IMR-90 (cell line): ENCODE measurements around the gene SRR. TPM values are rescaled to one million over a fixed set of nuclear protein-coding genes. Genes with fewer than 3 reads are reported as not detected.

Source experiments
- ATAC-seq: fragments of 200-7000 bp; cut with Tn5 transposase; 2 replicates; pipeline ENCODE4 v1.9.1; 2020; ENCODE audit warnings: low read depth, mild to moderate bottlenecking, moderate library complexity
- Bru-seq: library from RNA; stranded (reverse); fragments of 400-500 nt; gene quantifications from one replicate; lab custom pipeline; 2021; lab: Mats Ljungman, UMichigan
- BruChase-seq, 2 experiments: library from RNA; stranded (reverse); fragments of 400-500 nt; gene quantifications; one replicate each; lab custom pipeline; 2021; lab: Mats Ljungman, UMichigan
- BruUV-seq: library from RNA; stranded (reverse); fragments of 400-500 nt; replicated peaks from 2 replicates; lab custom pipeline; 2021; lab: Mats Ljungman, UMichigan
- CTCF ChIA-PET: fragments of 300-600 bp; formaldehyde crosslinking; extraction: SDS; loops from one replicate; lab custom pipeline; 2021; ENCODE audit warnings: antibody characterized with exemption; lab: Yijun Ruan, JAX
- POLR2A ChIA-PET: fragments of 300-600 bp; sonication (Branson Sonifier 250); formaldehyde crosslinking; loops from one replicate; lab custom pipeline; 2022; ENCODE audit warnings: antibody characterized with exemption; ENCODE audit not compliant: unreplicated experiment; lab: Charles Lee
- DNase-seq: peaks from one replicate; pipeline ENCODE4 v3.0.0; 2013
- H2AFZ ChIP-seq: replicated peaks from 2 replicates; pipeline ENCODE3; 2013; ENCODE audit warnings: low read length, mild to moderate bottlenecking; ENCODE audit not compliant: poor library complexity
- H2AK5ac ChIP-seq: 2 replicates; pipeline ENCODE4 v1.6.1; 2013; ENCODE audit warnings: low read depth, low read length, inconsistent platforms
- H2AK9ac ChIP-seq: replicated peaks from 2 replicates; pipeline ENCODE3; 2013; ENCODE audit warnings: mild to moderate bottlenecking, low read depth, low read length, moderate library complexity; ENCODE audit not compliant: poor library complexity
- H2BK120ac ChIP-seq: 2 replicates; pipeline ENCODE4 v1.6.1; 2013; ENCODE audit warnings: low read depth, low read length, inconsistent platforms
- H2BK15ac ChIP-seq: 3 replicates; pipeline ENCODE4 v1.6.1; 2013; ENCODE audit warnings: low read depth, low read length, inconsistent platforms
- H2BK20ac ChIP-seq: 2 replicates; pipeline ENCODE4 v1.6.1; 2013; ENCODE audit warnings: low read depth, mild to moderate bottlenecking, inconsistent platforms, low read length, moderate library complexity
- H2BK5ac ChIP-seq: 2 replicates; pipeline ENCODE4 v1.6.1; 2013; ENCODE audit warnings: mild to moderate bottlenecking, low read depth, low read length, inconsistent platforms; ENCODE audit not compliant: poor library complexity, severe bottlenecking
- H3K14ac ChIP-seq: replicated peaks from 2 replicates; pipeline ENCODE4 v1.6.1; 2013; ENCODE audit warnings: low read depth, low read length, inconsistent platforms
- H3K18ac ChIP-seq: 2 replicates; pipeline ENCODE4 v1.6.1; 2013; ENCODE audit warnings: low read depth, low read length, control low read depth
- H3K23ac ChIP-seq: 2 replicates; pipeline ENCODE4 v1.6.1; 2013; ENCODE audit warnings: low read depth, low read length, inconsistent platforms
- H3K27ac ChIP-seq: 2 replicates; pipeline ENCODE4 v1.5.1; 2013; ENCODE audit warnings: mild to moderate bottlenecking, control low read depth, low read length; ENCODE audit not compliant: insufficient read depth
- H3K27me3 ChIP-seq: 2 replicates; pipeline ENCODE4 v1.6.1; 2013; ENCODE audit warnings: low read length; ENCODE audit not compliant: control insufficient read depth, insufficient read depth
- H3K36me3 ChIP-seq: 2 replicates; pipeline ENCODE4 v1.6.1; 2013; ENCODE audit warnings: low read length, mixed read lengths; ENCODE audit not compliant: control insufficient read depth, insufficient read depth
- H3K4ac ChIP-seq: 2 replicates; pipeline ENCODE4 v1.6.1; 2013; ENCODE audit warnings: low read depth, low read length, inconsistent platforms
- H3K4me1 ChIP-seq: 2 replicates; pipeline ENCODE4 v1.6.1; 2013; ENCODE audit warnings: low read length, mixed read lengths; ENCODE audit not compliant: control insufficient read depth, insufficient read depth
- H3K4me2 ChIP-seq: 2 replicates; pipeline ENCODE4 v1.6.1; 2013; ENCODE audit warnings: low read depth, mild to moderate bottlenecking, control low read depth, low read length, moderate library complexity
- H3K4me3 ChIP-seq: 2 replicates; pipeline ENCODE4 v1.5.1; 2013; ENCODE audit warnings: low read depth, mild to moderate bottlenecking, control low read depth, low read length, moderate library complexity; ENCODE audit not compliant: insufficient read depth
- H3K56ac ChIP-seq: 2 replicates; pipeline ENCODE4 v1.6.1; 2013; ENCODE audit warnings: low read length, inconsistent platforms; ENCODE audit not compliant: insufficient read depth; ENCODE audit errors: extremely low read depth
- H3K79me1 ChIP-seq, 2 experiments: 2 replicates each; pipeline ENCODE4 v1.6.1; 2013; ENCODE audit warnings: low read length in 2 of 2, inconsistent platforms in 1 of 2, low read depth in 1 of 2
- H3K9ac ChIP-seq: 2 replicates; pipeline ENCODE4 v1.6.1; 2013; ENCODE audit warnings: low read depth, low read length, control low read depth
- H3K9me1 ChIP-seq: 2 replicates; pipeline ENCODE4 v1.6.1; 2013; ENCODE audit warnings: low read length, inconsistent platforms; ENCODE audit not compliant: insufficient read depth
- H3K9me3 ChIP-seq: 2 replicates; pipeline ENCODE4 v1.6.1; 2013; ENCODE audit warnings: low read length; ENCODE audit not compliant: control insufficient read depth, insufficient read depth
- H4K20me1 ChIP-seq: 2 replicates; pipeline ENCODE4 v1.6.1; 2013; ENCODE audit warnings: low read length, inconsistent platforms; ENCODE audit not compliant: insufficient read depth
- H4K5ac ChIP-seq: 2 replicates; pipeline ENCODE4 v1.6.1; 2013; ENCODE audit warnings: mild to moderate bottlenecking, low read depth, low read length, control low read depth
- H4K8ac ChIP-seq, 2 experiments: 2 replicates each; pipeline ENCODE4 v1.6.1; 2013; ENCODE audit warnings: low read depth in 2 of 2, low read length in 2 of 2, control low read depth in 1 of 2, inconsistent platforms in 1 of 2
- H4K91ac ChIP-seq: 2 replicates; pipeline ENCODE4 v1.6.1; 2013; ENCODE audit warnings: low read depth, low read length, inconsistent platforms; ENCODE audit not compliant: insufficient read depth
- MAZ ChIP-seq: IDR thresholded peaks from 2 replicates; pipeline ENCODE4 v1.6.1; 2012; ENCODE audit warnings: low read depth, mild to moderate bottlenecking, low read length, improper control_type of control experiment, moderate library complexity, borderline replicate concordance
- MXI1 ChIP-seq: IDR thresholded peaks from 2 replicates; pipeline ENCODE4 v1.6.1; 2012; ENCODE audit warnings: low read depth, mild to moderate bottlenecking, low read length, moderate library complexity, borderline replicate concordance
- POLR2A ChIP-seq: IDR thresholded peaks from 2 replicates; pipeline ENCODE4 v1.6.1; 2012; ENCODE audit warnings: mild to moderate bottlenecking, low read depth, low read length
- RCOR1 ChIP-seq: IDR thresholded peaks from 2 replicates; pipeline ENCODE4 v1.6.1; 2012; ENCODE audit warnings: mild to moderate bottlenecking, low read length, improper control_type of control experiment; ENCODE audit not compliant: insufficient replicate concordance
- SMC3 ChIP-seq: fragments of 150-350 bp; IDR thresholded peaks from 2 replicates; pipeline ENCODE4 v1.6.1; 2016; ENCODE audit warnings: low read depth, mild to moderate bottlenecking, antibody characterized with exemption, low read length, moderate library complexity
- WGBS, 2 experiments: methylation state at CpG; one replicate each; pipeline versions ENCODE4 v1.1.5 to v1.1.7; 2013; ENCODE audit warnings: missing lambda C conversion rate in 2 of 2; ENCODE audit not compliant: insufficient read length in 1 of 2; ENCODE audit errors: extremely low coverage in 2 of 2; 5-methylcytosine and 5-hydroxymethylcytosine counted together
- dilution Hi-C: fragments of 300-500 bp; cut with HindIII; formaldehyde crosslinking; loops from one replicate; pipeline ENCODE4 v1.14.3; 2018; ENCODE audit warnings: low sequenced_read_pairs; ENCODE audit not compliant: unreplicated experiment
- in situ Hi-C: fragments of 300-500 bp; cut with MboI; formaldehyde crosslinking; loops from 3 replicates; pipeline ENCODE4 v1.14.3; 2019; ENCODE audit warnings: low sequenced_read_pairs, inconsistent platforms, mixed read lengths
- intact Hi-C: fragments of 100-400 bp; cut with micrococcal nuclease; formaldehyde crosslinking; loops from 2 replicates; pipeline ENCODE4 v1.10.0; 2022
- long read RNA-seq: library from polyadenylated mRNA; unstranded; transcript quantifications from one replicate; pipeline ENCODE4 v2.0.0, GENCODE V29; 2021; ENCODE audit not compliant: unreplicated experiment
- polyA plus RNA-seq, 3 experiments: library from polyadenylated mRNA; depleted of rRNA; stranded (reverse); fragments of >200 nt; gene quantifications; 2 replicates each; pipeline ENCODE4 v1.2.3, GENCODE V29; 2012; ENCODE audit warnings: low replicate concordance in 1 of 3
- total RNA-seq: library from RNA; depleted of rRNA; stranded (reverse); fragments of >200 nt; gene quantifications from 2 replicates; pipeline ENCODE4 v1.2.3, GENCODE V29; 2012; rRNA removed

Gene SRR, protein sequence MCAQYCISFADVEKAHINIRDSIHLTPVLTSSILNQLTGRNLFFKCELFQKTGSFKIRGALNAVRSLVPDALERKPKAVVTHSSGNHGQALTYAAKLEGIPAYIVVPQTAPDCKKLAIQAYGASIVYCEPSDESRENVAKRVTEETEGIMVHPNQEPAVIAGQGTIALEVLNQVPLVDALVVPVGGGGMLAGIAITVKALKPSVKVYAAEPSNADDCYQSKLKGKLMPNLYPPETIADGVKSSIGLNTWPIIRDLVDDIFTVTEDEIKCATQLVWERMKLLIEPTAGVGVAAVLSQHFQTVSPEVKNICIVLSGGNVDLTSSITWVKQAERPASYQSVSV
- total RNA-seq: 38.0 and 52.7 TPM in 2 replicates
- 13.1 and 14.5 TPM in 2 replicates for polyA plus RNA-seq (2012; rRNA removed)
- polyA plus RNA-seq (2012; cell fraction: cytosol; rRNA removed): 11.2 and 12.0 TPM in 2 replicates
- polyA plus RNA-seq (2012; cell fraction: nucleus; rRNA removed; ENCODE audit: low replicate concordance): 2.8 and 8.8 TPM in 2 replicates
- Bru-seq, nascent RNA: percentile 55 among the genes with signal in this experiment
- BruChase-seq, experiment 1, labeled RNA remaining after a 6-hour chase: percentile 69 among the genes with signal in this experiment
- BruChase-seq, experiment 2, labeled RNA remaining after a 2-hour chase: percentile 56 among the genes with signal in this experiment
- long read RNA-seq, transcript SRR-201 (8 exons, 2,728 nt): major isoform, 19 of 22 reads
- long read RNA-seq, partial matches to known transcripts: 1 of 22 reads
- long read RNA-seq, other reads (novel, unspliced or antisense): 2 of 22 reads

DNA sequence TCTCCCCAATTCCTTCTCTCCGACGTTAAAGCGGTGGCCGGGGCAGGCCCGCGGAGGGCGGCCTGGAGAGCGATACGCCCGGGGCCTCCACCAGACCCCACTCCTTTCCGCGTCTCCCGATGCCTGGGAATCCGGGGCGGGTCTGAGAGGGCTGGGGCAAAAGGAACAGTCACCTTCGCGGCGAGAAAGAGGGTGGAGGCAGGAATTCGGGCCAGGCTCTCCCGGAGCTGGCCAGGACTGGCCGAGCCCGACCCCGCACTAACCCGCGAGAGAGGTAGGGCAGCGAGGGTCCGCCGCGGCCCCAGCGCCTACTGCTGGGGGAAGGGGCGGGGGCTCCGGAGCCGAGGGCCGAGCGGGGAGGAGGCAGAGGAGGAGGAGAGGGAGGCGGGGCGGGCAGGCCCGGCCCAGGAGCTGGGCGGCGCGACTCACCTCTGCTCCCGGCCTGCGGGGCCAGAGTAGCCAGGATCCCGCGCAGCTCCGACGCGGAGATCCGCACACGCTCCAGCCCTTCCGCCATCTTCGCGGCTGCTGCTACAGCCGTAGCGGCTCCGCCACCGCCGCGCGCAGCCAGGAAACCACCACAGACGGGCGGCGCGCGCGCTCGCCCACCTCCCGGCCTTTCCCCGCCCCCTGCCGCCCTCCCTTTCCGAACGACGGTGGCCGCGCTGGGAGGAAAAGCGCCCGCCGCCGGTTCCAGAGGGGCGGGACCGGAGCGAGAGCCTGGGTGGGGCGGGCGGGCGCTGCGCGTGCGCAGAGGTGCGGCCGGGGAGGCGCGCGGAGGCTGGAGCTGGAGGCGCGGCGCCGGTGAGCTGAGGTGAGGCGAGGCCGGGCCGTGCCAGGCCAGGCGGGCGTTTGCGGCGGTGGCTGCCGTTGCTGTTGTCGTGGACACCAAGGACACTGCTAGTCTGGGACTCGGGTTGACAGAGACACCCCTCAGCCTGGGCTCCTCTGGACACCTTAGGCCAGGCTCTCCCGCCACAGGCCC is at the start of gene SRR, which contains the start of gene SMG6:
Gene SRR (plus strand): TSS at position 747 of the 985 bp plus-strand sequence. CDS start 11,611 bp downstream, outside the sequence.
Gene SMG6 (minus strand): TSS at position 582 of the 985 bp plus-strand sequence. CDS start 65 bp downstream, at position 517.
- peak within 1 kb of the TSS; percentile 76 for H3K18ac ChIP-seq
- peak within 1 kb of the TSS; percentile 70; the same call in 1 of the 2 replicates for H2BK120ac ChIP-seq
- peak within 1 kb of the TSS; percentile 93 for H3K9ac ChIP-seq
- peak; percentile 97 for ATAC-seq
- H2AK9ac ChIP-seq: peak within 1 kb of the TSS; percentile 84
- H3K4me2 ChIP-seq: peak within 1 kb of the TSS; percentile 92
- H4K5ac ChIP-seq: peak within 1 kb of the TSS; percentile 70
- H3K4ac ChIP-seq: peak within 1 kb of the TSS; percentile 88
- BruUV-seq: no TSS peak
- POLR2A ChIA-PET: interaction anchor here (0.6 kb wide), 1 partner anchor 249 kb away, joined by 17 read pairs; no protein-coding TSS in a partner anchor
- H2BK5ac ChIP-seq: peak within 1 kb of the TSS; percentile 98
- H3K23ac ChIP-seq: peak within 1 kb of the TSS; percentile 58
- peak within 1 kb of the TSS; percentile 93 for H3K14ac ChIP-seq
- H3K27ac ChIP-seq: peak within 1 kb of the TSS; percentile 97
- CTCF ChIA-PET: interaction anchor here (0.6 kb wide), 1 partner anchor 226 kb away, joined by 3 read pairs; no protein-coding TSS in a partner anchor
- peak within 1 kb of the TSS; percentile 60; the same call in 1 of the 2 replicates for H4K91ac ChIP-seq
- no peaks in the 10 kb centered on the region for H3K4me1 ChIP-seq
- TF ChIP-seq RCOR1 (no peak), MXI1 (0 out of 2 replicates have a peak, but pooled peaks have one; percentile 16), POLR2A (peak; percentile 74), MAZ (peak; percentile 27; the same call in 1 of the 2 replicates), SMC3 (no peak)
- no peak within 1 kb of the TSS for H2BK15ac ChIP-seq
- no peak within 1 kb of the TSS; the same call in 1 of the 2 replicates for H2AK5ac ChIP-seq
- H4K8ac ChIP-seq: peak within 1 kb of the TSS; percentile 25 to 93; a peak in 3 of 4 replicates
- no peaks in the 10 kb centered on the region for H3K27me3 ChIP-seq
- H4K20me1 ChIP-seq: no peaks in the 10 kb centered on the region; the same call in 1 of the 2 replicates
- H3K79me1 ChIP-seq: peaks cover 13 to 64% of the 10 kb centered on the region in 2 experiments
- intact Hi-C loops (no loop called here), dilution Hi-C loops (no loop called here), in situ Hi-C loops (no loop called here)
- peak within 1 kb of the TSS; percentile 97 for H2AFZ ChIP-seq
- peak; percentile 75 for DNase-seq
- no peaks in the 10 kb centered on the region for H3K9me3 ChIP-seq
- no peaks in the 10 kb centered on the region; the same call in 1 of the 2 replicates for H3K9me1 ChIP-seq
- peaks cover 17% of the 10 kb centered on the region for H3K36me3 ChIP-seq
- H2BK20ac ChIP-seq: no peak within 1 kb of the TSS
- H3K56ac ChIP-seq: peak within 1 kb of the TSS; percentile 63
- 1% methylated on average over 40 of the region's 108 CpGs; no CpG with 5 or more reads in 1 of the 2 experiments for whole genome bisulfite sequencing, 2 experiments
- H3K4me3 ChIP-seq: peak within 1 kb of the TSS; percentile 96
